Activated naive CD8-positive, alpha-beta T cell treated with anti-CD3 and anti-CD28 coated beads for 36 hours (primary cell): Measurements from ENCODE around the gene CEACAM20. TPM values are rescaled to one million over a fixed set of nuclear protein-coding genes. Genes with fewer than 3 reads are reported as not detected.
A peak's percentile ranks its signal among the peaks of the same experiment; 100 is the strongest.
"Not testable (repeated sequence)": the region's sequence is repeated elsewhere in the genome, so short reads cannot be mapped to it uniquely, and the experiment has no call there.

ENCODE experiments used
- DNase-seq: peaks from one replicate; pipeline ENCODE4 v3.0.0; 2021
- H3K27ac Mint-ChIP-seq: one replicate; pipeline ENCODE4 v1.8.0; 2022; ENCODE audit warnings: mild to moderate bottlenecking, moderate library complexity, mixed read lengths
- H3K27me3 Mint-ChIP-seq: one replicate; pipeline ENCODE4 v1.8.0; 2022; ENCODE audit warnings: mild to moderate bottlenecking, mixed read lengths
- H3K36me3 Mint-ChIP-seq: one replicate; pipeline ENCODE4 v1.8.0; 2021; ENCODE audit warnings: mild to moderate bottlenecking, mixed read lengths
- H3K4me1 Mint-ChIP-seq: one replicate; pipeline ENCODE4 v1.8.0; 2021; ENCODE audit warnings: mixed read lengths
- H3K4me3 Mint-ChIP-seq: one replicate; pipeline ENCODE4 v1.8.0; 2022; ENCODE audit warnings: mild to moderate bottlenecking, moderate library complexity, mixed read lengths
- H3K9me3 Mint-ChIP-seq: one replicate; pipeline ENCODE4 v1.8.0; 2022; ENCODE audit warnings: mixed read lengths
- total RNA-seq, 2 experiments: library from RNA; stranded (reverse); gene quantifications; one replicate each; pipeline ENCODE4 v1.2.3, GENCODE V29; 2021

Gene CEACAM20
- total RNA-seq, result not detected

DNA sequence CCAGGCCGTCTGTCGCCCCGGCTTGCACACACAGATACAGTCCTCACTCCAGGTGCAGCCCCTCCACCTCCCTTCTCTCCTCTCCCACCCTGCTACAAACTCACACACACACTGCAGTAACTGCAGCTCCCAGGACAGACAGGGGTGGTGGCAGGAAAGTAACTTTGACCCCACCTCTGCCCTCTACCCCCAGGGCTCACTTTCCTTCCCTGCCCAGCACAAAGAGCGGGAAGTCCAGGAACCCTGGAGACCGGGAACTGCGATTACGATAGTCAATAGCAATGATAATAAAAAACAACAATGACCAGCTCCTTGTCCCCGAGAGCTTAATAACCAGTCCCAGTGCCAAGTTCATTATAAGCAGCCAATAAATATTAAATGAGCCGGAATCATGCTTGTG, at the start of gene CEACAM20:
Gene CEACAM20 (minus strand): TSS at position 140 of the 400 bp plus-strand sequence. CDS start 166 bp downstream, outside the sequence.
- no peak within 1 kb of the TSS for H3K4me3 Mint-ChIP-seq
- no peak for DNase-seq
- peaks cover 3% of the 10 kb centered on the region for H3K9me3 Mint-ChIP-seq
- H3K36me3 Mint-ChIP-seq, result no peaks in the 10 kb centered on the region
- peaks cover 28% of the 10 kb centered on the region for H3K27me3 Mint-ChIP-seq
- H3K4me1 Mint-ChIP-seq, result no peaks in the 10 kb centered on the region
- no peak within 1 kb of the TSS for H3K27ac Mint-ChIP-seq

DNA sequence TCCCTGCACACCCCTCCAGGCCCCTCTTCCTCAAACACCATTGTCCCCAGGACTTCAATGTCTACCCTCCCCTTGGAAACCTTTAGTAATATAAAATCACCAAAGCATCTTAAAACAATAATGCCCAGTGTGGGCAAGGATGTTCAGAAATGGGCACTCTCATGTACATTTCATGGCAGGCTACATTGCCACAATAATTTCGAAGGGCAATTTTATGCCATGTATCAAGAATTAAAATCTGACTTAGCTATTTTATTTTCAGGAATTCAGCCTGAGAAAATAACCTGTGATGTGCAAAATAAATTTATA, 48.0 kb upstream of the CEACAM20 start:
- Mint-ChIP-seq H3K4me3 (no peak overlapping the region), H3K4me1 (no peaks in the 10 kb centered on the region), H3K36me3 (no peaks in the 10 kb centered on the region), H3K27ac (no peak overlapping the region), H3K27me3 (peaks cover 3% of the 10 kb centered on the region), H3K9me3 (no peaks in the 10 kb centered on the region)
- no peak for DNase-seq

DNA sequence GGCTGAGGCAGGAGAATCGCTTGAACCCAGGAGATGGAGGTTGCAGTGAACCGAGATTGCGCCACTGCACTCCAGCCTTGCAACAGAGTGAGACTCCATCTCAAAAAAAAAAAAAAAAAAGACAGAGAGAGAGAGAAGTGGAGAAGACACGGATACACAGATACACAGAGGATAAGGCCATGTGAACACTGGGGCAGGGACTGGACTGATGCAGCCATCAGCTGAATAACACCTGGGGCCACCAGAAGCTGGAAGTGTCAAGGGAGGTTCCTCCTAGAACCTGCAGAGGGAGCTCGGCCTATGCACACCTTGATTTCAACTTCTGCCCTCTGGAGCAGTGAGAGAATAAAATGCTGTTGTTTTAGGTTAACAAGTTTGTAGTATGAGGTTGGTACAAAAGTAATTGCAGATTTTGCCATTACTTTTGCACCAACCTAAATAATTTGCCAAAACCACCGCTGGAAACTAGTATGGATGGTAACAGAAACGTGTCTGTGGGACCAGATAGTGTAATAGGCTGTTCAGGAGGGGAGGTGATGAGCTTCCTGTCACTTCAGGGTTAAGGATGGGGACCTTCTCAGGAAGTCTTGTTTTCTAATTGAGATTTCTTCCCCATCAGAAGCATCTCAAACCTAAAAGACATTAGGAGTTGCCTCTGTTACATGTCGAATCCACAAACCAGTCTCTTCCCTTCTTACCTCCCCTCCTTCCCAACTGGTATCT, 47.5 kb upstream of the CEACAM20 start:
- H3K27me3 Mint-ChIP-seq, result no peaks in the 10 kb centered on the region
- no peak overlapping the region for H3K27ac Mint-ChIP-seq
- no peaks in the 10 kb centered on the region for H3K9me3 Mint-ChIP-seq
- no peaks in the 10 kb centered on the region for H3K4me1 Mint-ChIP-seq
- peak; percentile 17 for DNase-seq
- no peaks in the 10 kb centered on the region for H3K36me3 Mint-ChIP-seq
- no peak overlapping the region for H3K4me3 Mint-ChIP-seq

DNA sequence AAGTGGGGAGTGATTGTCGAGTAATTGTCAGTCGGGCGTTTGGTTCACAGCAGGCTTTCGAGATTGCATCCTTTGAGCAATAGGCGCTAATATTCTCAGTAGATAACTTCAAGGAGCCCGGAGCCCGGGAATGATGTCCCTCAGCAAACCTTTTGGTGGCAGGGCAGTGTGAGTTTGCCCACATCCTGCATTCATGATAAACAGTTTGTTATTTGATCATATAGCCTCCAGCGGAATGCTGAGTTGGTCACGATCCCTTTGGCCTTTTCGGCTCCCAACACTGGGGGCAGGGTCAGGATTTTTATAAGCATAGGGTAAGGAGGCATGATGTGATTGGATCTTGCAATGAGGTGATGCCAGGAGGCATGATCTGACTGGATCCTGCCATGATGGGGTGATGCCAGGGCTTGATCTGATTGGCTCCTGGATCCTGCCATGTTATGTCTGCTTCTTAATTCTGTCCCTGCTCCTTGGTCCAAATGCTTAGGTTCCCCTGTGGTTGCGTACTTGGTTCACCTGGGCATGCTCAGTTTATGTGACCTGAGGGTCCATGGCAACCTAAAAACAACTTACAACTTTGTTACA, 45.7 kb upstream of the CEACAM20 start:
- Mint-ChIP-seq H3K9me3 (no peaks in the 10 kb centered on the region), H3K4me1 (no peaks in the 10 kb centered on the region), H3K27me3 (peaks cover 2% of the 10 kb centered on the region), H3K27ac (no peak overlapping the region), H3K36me3 (no peaks in the 10 kb centered on the region), H3K4me3 (no peak overlapping the region)
- no peak for DNase-seq

DNA sequence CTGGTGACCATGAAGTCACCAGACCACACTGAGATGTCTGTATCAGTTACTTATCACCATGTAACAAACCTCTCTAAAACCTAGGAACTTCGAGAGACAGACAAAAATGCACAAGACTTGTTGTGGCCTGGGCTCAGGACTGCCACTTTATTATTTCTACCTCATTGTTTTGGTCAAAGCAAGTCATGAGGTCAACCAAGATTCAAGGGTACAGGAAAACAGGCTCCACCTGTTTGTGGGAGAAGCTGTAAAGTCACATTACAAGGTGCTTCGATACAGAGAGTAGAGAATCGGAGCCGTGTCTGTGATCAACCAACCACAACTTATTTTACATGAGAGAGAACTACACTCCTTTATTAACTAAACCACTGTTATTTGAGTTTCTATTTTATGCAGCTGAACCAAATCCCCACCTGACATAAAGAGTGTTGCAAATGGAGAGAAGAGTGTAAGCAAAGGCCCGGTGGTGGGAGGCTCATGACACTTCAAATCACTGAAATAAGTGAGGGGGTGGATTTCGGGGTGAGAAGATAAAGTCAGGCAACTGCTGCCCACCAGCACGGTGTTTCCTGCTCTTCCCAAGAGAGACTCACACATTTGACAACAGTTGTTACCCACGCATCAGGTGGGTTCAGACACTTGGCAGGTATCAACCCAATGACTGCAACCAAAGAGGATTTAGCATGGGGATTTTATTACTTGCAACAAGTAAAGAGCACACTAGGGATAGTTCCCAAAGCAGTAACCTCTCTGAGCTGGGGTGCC, 44.9 kb upstream of the CEACAM20 start:
- no peak for DNase-seq
- Mint-ChIP-seq H3K36me3 (no peaks in the 10 kb centered on the region), H3K4me1 (no peaks in the 10 kb centered on the region), H3K4me3 (no peak overlapping the region), H3K27me3 (peaks cover 6% of the 10 kb centered on the region), H3K27ac (no peak overlapping the region), H3K9me3 (no peaks in the 10 kb centered on the region)

DNA sequence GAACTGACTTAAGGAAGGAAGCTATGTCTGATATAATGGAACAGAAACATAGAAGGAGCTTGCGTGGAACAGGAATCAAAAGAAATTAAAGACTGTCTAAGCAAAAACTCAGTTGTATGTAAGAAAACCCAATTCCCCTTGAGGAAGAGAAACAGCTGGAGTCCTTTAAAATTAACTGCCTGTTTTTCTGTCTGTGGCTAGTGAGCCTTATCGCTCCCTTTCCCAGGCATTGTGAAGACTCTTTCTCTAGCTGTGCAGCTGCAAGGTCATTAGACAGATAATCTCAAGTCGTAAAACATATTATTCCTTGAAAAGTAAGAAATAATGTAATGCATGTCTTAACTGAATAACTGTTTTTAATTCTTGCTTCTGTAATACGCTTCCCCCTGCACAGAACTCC, 44.2 kb upstream of the CEACAM20 start:
- peaks cover 6% of the 10 kb centered on the region for H3K27me3 Mint-ChIP-seq
- DNase-seq, result no peak
- H3K9me3 Mint-ChIP-seq, result no peaks in the 10 kb centered on the region
- H3K4me3 Mint-ChIP-seq, result no peak overlapping the region
- no peaks in the 10 kb centered on the region for H3K36me3 Mint-ChIP-seq
- no peaks in the 10 kb centered on the region for H3K4me1 Mint-ChIP-seq
- no peak overlapping the region for H3K27ac Mint-ChIP-seq

DNA sequence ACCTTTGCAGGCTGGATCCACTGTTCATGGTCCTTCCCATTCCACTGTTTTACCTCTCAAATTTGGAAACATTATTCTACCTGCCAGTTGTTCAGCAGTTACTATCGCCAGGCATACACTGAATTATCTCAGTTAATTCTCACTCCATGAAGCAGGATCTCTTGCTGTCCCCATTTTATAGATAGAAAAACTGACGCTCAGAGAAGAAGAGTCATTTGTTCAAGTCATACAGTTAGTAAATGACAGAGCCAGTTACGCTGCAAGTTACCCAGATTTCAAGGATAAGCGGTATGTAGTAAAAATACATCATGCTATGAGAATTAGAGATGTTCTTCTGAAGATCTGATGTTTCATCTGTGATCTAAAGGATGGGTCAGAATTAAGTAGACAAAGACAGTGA, 43.7 kb upstream of the CEACAM20 start:
- DNase-seq, result no peak
- H3K4me1 Mint-ChIP-seq, result no peaks in the 10 kb centered on the region
- no peaks in the 10 kb centered on the region for H3K9me3 Mint-ChIP-seq
- H3K36me3 Mint-ChIP-seq, result no peaks in the 10 kb centered on the region
- H3K4me3 Mint-ChIP-seq, result no peak overlapping the region
- no peak overlapping the region for H3K27ac Mint-ChIP-seq
- H3K27me3 Mint-ChIP-seq, result peaks cover 6% of the 10 kb centered on the region

DNA sequence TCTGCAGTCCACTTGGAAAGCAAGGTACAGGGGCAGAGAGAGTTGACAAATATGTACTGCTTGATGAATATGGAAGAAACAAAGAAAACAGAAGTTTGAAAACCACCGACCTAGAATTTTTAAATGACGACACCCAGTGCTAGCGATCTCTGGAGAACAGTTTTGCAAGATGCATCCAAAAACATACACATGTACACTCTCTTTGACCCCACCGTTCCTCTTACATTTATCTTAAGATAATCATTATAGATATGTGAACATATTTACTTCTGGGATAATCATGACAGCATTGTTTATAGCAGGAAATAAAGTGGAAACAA, 43.1 kb upstream of the CEACAM20 start:
- H3K4me1 Mint-ChIP-seq, result no peaks in the 10 kb centered on the region
- H3K4me3 Mint-ChIP-seq, result no peak overlapping the region
- H3K9me3 Mint-ChIP-seq, result no peaks in the 10 kb centered on the region
- peaks cover 10% of the 10 kb centered on the region for H3K27me3 Mint-ChIP-seq
- no peak overlapping the region for H3K27ac Mint-ChIP-seq
- no peaks in the 10 kb centered on the region for H3K36me3 Mint-ChIP-seq
- no peak for DNase-seq

DNA sequence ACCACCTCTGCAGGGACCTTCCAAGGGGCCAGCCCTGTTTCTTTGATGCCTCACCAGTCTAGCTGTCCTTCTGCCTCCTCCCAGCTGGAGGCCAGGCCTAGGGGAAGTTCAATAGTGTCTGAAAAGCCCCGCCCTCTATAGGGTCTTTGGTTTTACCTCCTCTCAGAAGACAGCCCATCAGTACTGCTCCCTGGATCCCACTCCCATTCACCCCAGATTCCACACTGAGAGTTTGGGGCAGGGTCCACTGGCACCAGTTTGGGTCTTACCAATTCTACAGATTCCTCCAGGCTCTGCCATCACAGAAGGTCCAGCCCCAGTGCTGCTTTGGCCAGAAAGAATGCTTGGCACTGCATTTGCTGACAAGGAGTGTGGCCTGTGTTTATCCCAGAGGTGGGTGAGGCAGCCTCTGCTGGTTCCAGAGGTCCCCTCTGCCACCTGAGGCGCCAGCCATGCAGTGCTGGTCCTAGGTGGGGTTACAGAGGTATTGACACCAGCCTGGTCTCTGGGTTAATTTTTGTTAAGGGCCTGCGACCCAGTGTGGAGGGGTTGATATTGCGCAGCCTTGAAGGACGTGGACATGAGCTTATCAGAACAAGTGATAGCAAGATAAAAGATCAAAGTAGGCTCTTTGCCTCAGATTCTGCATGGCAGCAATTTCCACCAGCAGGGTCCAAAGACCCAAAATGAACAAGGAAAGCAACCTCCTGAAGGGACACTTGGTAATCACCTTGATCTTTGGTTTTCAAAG, 42.5 kb upstream of the CEACAM20 start:
- DNase-seq, result no peak
- Mint-ChIP-seq H3K9me3 (no peaks in the 10 kb centered on the region), H3K4me1 (no peaks in the 10 kb centered on the region), H3K27ac (no peak overlapping the region), H3K4me3 (no peak overlapping the region), H3K27me3 (peaks cover 12% of the 10 kb centered on the region), H3K36me3 (no peaks in the 10 kb centered on the region)

DNA sequence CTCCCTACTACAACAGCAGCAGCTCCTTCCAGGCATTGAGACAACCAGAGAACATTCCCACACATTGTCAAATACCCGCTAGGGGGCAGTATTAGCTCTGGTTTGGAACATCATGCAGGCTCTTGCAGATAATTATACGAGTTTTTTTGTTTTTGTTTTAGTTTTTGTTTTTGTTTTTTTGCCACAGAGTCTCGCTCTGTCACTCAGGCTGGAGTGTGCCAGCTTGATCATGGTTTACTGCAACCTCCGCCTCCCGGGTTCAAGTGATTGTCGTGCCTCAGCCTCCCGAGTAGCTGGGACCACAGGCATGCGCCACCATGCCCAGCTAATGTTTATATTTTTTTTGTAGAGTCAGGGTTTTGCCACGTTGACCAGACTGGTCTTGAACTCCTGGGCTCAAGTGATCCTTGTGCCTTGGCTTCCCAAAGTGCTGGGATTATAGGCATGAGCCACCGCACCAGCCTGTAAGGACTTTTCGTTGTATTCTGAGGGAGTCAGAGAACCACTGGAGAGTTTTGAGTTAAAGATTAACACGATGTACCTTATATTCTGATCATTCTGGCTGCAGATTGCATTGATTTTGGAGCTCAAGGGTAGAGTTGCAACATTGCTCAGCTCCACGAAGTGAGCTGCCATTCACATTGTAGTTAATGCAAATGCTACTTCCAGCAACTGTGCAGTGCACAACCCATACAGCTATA, 41.7 kb upstream of the CEACAM20 start:
- Mint-ChIP-seq H3K4me1 (no peaks in the 10 kb centered on the region), H3K9me3 (no peaks in the 10 kb centered on the region), H3K27ac (no peak overlapping the region), H3K4me3 (no peak overlapping the region), H3K36me3 (no peaks in the 10 kb centered on the region), H3K27me3 (peaks cover 18% of the 10 kb centered on the region)
- peak; percentile 47 for DNase-seq

DNA sequence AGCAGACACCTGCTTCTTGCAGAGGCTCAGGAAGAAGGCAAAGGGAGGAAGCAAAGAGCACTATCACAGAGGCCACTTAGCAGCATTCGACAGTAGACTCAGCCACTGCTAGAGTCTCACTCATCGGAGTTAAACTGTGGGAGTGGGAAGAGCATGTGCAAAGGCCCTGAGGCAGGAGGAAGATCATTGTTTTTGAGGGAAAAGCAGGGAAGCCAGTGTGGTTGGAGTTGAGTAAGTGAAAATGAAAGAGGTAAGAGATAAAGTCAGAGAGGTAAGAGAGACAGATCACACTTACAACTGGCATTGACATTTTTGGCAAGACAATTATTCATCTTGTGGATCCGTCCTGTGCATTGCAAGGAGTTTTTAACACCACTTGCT, 41.1 kb upstream of the CEACAM20 start:
- Mint-ChIP-seq H3K27ac (no peak overlapping the region), H3K27me3 (peaks cover 24% of the 10 kb centered on the region), H3K4me1 (no peaks in the 10 kb centered on the region), H3K36me3 (no peaks in the 10 kb centered on the region), H3K4me3 (no peak overlapping the region), H3K9me3 (no peaks in the 10 kb centered on the region)
- DNase-seq, result no peak

DNA sequence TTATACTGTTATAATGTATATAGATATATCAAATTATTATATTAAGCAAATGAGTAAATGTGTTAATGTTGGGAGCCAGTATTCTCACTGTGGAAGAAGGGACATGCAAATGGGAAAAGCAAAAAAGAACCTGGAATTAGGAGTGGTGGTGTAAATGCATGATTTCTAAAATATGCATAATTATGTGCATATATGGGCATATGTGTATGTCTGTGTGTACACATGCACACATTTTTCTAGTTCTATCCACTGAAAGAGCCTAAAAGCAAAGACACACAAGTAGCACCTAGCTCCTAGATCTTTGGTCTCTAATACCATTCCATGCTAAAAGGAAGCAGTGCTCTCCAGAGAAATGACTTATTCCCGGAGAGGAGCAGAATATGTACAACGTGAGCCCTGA, 38.3 kb upstream of the CEACAM20 start:
- H3K4me1 Mint-ChIP-seq, result no peaks in the 10 kb centered on the region

DNA sequence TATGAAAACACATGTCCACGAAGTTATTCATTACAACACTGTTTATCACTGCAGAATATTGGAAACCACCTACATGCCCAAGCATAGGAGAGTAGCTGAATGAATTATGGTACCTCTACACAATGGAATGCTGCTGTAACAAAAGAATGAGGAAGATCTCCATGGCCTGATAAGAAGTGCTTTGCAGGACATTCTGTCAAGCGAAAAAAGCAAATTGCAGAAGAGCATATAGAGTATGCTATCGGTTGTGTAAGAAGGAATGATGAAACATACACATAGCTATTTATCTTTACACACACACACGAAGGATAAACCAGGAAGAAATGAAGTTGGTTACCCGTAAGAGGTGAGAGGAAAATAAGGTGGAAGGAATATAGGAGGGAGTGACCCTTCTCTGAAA, 37.5 kb upstream of the CEACAM20 start:
- H3K27ac Mint-ChIP-seq, result no peak overlapping the region
- H3K27me3 Mint-ChIP-seq, result peaks cover 35% of the 10 kb centered on the region

More for the DNA sequence above, 38.3 kb upstream of the CEACAM20 start:
- no peaks in the 10 kb centered on the region for H3K9me3 Mint-ChIP-seq
- H3K36me3 Mint-ChIP-seq, result no peaks in the 10 kb centered on the region
- no peak overlapping the region for H3K27ac Mint-ChIP-seq
- no peak for DNase-seq
- H3K27me3 Mint-ChIP-seq, result peaks cover 35% of the 10 kb centered on the region
- H3K4me3 Mint-ChIP-seq, result no peak overlapping the region

DNA sequence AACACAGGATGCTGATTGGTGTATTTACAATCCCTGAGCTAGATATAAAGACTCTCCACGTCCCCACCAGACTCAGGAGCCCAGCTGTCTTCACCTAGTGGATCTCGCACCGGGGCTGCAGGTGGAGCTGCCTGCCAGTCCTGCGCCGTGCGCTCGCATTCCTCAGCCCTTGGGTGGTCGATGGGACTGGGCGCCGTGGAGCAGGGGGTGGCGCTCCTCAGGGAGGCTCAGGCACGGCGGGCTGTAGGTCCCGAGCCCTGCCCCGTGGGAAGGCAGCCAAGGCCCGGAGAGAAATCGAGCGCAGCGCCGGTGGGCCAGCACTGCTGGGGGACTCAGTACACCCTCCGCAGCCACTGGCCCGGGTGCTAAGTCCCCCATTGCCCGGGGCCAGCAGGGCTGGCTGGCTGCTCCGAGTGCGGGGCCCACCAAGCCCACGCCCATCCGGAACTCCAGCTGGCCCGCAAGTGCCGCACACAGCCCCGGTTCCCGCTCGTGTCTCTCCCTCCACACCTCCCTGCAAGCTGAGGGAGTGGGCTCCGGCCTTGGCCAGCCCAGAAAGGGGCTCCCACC, 33.7 kb upstream of the CEACAM20 start:
- not testable (repeated sequence) for H3K4me3 Mint-ChIP-seq, H3K9me3 Mint-ChIP-seq, H3K27ac Mint-ChIP-seq, H3K4me1 Mint-ChIP-seq, H3K36me3 Mint-ChIP-seq, DNase-seq
- peaks cover 36% of the 10 kb centered on the region for H3K27me3 Mint-ChIP-seq

More for the DNA sequence above, 37.5 kb upstream of the CEACAM20 start:
- no peak for DNase-seq
- no peaks in the 10 kb centered on the region for H3K9me3 Mint-ChIP-seq
- H3K4me3 Mint-ChIP-seq, result no peak overlapping the region
- no peaks in the 10 kb centered on the region for H3K36me3 Mint-ChIP-seq
- H3K4me1 Mint-ChIP-seq, result no peaks in the 10 kb centered on the region
